H9 (cell line): ENCODE results near the gene CALM1. TPM values are rescaled to one million over a fixed set of nuclear protein-coding genes. Genes with fewer than 3 reads are reported as not detected.

Experiments used
- DNase-seq: peaks from one replicate; pipeline ENCODE4 v3.0.0-alpha.2; 2017
- H2AFZ ChIP-seq: one replicate; pipeline ENCODE4 v1.6.1; 2013; ENCODE audit warnings: mild to moderate bottlenecking, low read length, control low read depth, moderate library complexity
- H2AK5ac ChIP-seq: 2 replicates; pipeline ENCODE4 v1.6.1; 2013; ENCODE audit warnings: low read length, control low read depth, mixed read lengths; ENCODE audit not compliant: insufficient read length
- H2BK120ac ChIP-seq: one replicate; pipeline ENCODE4 v1.6.1; 2013; ENCODE audit warnings: low read depth, mild to moderate bottlenecking, low read length, control low read depth, inconsistent platforms; ENCODE audit not compliant: poor library complexity, severe bottlenecking
- H2BK12ac ChIP-seq: 2 replicates; pipeline ENCODE4 v1.6.1; 2013; ENCODE audit warnings: low read length, control low read depth, mixed read lengths, low read depth; ENCODE audit not compliant: insufficient read length
- H2BK15ac ChIP-seq: 2 replicates; pipeline ENCODE4 v1.6.1; 2013; ENCODE audit warnings: low read depth, low read length, control low read depth
- H2BK20ac ChIP-seq: one replicate; pipeline ENCODE4 v1.6.1; 2013; ENCODE audit warnings: low read depth, mild to moderate bottlenecking, low read length, control low read depth, inconsistent platforms; ENCODE audit not compliant: poor library complexity, severe bottlenecking
- H2BK5ac ChIP-seq: 2 replicates; pipeline ENCODE4 v1.6.1; 2013; ENCODE audit warnings: low read length, control low read depth, mixed read lengths; ENCODE audit not compliant: insufficient read length
- H3K14ac ChIP-seq: 2 replicates; pipeline ENCODE4 v1.6.1; 2013; ENCODE audit warnings: low read length, control low read depth; ENCODE audit not compliant: insufficient read depth
- H3K18ac ChIP-seq: 2 replicates; pipeline ENCODE4 v1.6.1; 2013; ENCODE audit warnings: low read depth, mild to moderate bottlenecking, mixed read lengths, low read length, control low read depth; ENCODE audit not compliant: insufficient read length
- H3K23ac ChIP-seq: 2 replicates; pipeline ENCODE4 v1.6.1; 2013; ENCODE audit warnings: low read length, control low read depth, mixed read lengths, low read depth; ENCODE audit not compliant: insufficient read length
- H3K23me2 ChIP-seq: 2 replicates; pipeline ENCODE4 v1.6.1; 2013; ENCODE audit warnings: low read depth, mild to moderate bottlenecking, mixed read lengths, low read length, control low read depth; ENCODE audit not compliant: insufficient read length, poor library complexity, severe bottlenecking
- H3K27ac ChIP-seq: 2 replicates; pipeline ENCODE4 v1.5.1; 2013; ENCODE audit warnings: low read length, control low read depth, mixed read lengths, low read depth; ENCODE audit not compliant: insufficient read length
- H3K27me3 ChIP-seq: 2 replicates; pipeline ENCODE4 v1.6.1; 2013; ENCODE audit warnings: low read length, control low read depth, inconsistent platforms; ENCODE audit not compliant: insufficient read depth
- H3K4ac ChIP-seq: 2 replicates; pipeline ENCODE4 v1.6.1; 2013; ENCODE audit warnings: low read depth, mild to moderate bottlenecking, control low read depth, inconsistent platforms, low read length, moderate library complexity
- H3K4me1 ChIP-seq: 2 replicates; pipeline ENCODE4 v1.6.1; 2013; ENCODE audit warnings: low read length, control low read depth, inconsistent platforms; ENCODE audit not compliant: insufficient read depth
- H3K4me2 ChIP-seq: 2 replicates; pipeline ENCODE4 v1.6.1; 2013; ENCODE audit warnings: low read length, control low read depth, mixed read lengths; ENCODE audit not compliant: insufficient read length, insufficient read depth
- H3K56ac ChIP-seq: 2 replicates; pipeline ENCODE4 v1.6.1; 2013; ENCODE audit warnings: low read depth, mild to moderate bottlenecking, mixed read lengths, low read length, control low read depth; ENCODE audit not compliant: insufficient read length
- H3K79me1 ChIP-seq: 2 replicates; pipeline ENCODE4 v1.6.1; 2013; ENCODE audit warnings: low read depth, mild to moderate bottlenecking, moderate library complexity, low read length, control low read depth, inconsistent platforms; ENCODE audit not compliant: insufficient read depth, poor library complexity, severe bottlenecking
- H3K79me2 ChIP-seq: 2 replicates; pipeline ENCODE4 v1.6.1; 2013; ENCODE audit warnings: low read length, control low read depth, inconsistent platforms; ENCODE audit not compliant: insufficient read depth
- H3K9ac ChIP-seq: 2 replicates; pipeline ENCODE4 v1.6.1; 2013; ENCODE audit warnings: low read length, control low read depth, mixed read lengths; ENCODE audit not compliant: insufficient read length; ENCODE audit errors: extremely low read depth
- H3K9me3 ChIP-seq: one replicate; pipeline ENCODE4 v1.6.1; 2013; ENCODE audit warnings: low read depth, low read length, inconsistent platforms; ENCODE audit not compliant: control insufficient read depth
- H3T11ph ChIP-seq: one replicate; pipeline ENCODE4 v1.6.1; 2013; ENCODE audit warnings: mild to moderate bottlenecking, low read length, control low read depth, inconsistent platforms
- H4K20me1 ChIP-seq: one replicate; pipeline ENCODE4 v1.6.1; 2013; ENCODE audit not compliant: control insufficient read depth, insufficient read length, insufficient read depth
- H4K5ac ChIP-seq: 2 replicates; pipeline ENCODE4 v1.6.1; 2013; ENCODE audit warnings: low read depth, mild to moderate bottlenecking, mixed read lengths, low read length, control low read depth; ENCODE audit not compliant: insufficient read length
- H4K8ac ChIP-seq: replicated peaks from 2 replicates; pipeline ENCODE4 v1.6.1; 2013; ENCODE audit warnings: low read length, control low read depth, mixed read lengths, low read depth; ENCODE audit not compliant: insufficient read length
- H4K91ac ChIP-seq: 2 replicates; pipeline ENCODE4 v1.6.1; 2013; ENCODE audit warnings: low read depth, mild to moderate bottlenecking, moderate library complexity, mixed read lengths, low read length, control low read depth; ENCODE audit not compliant: insufficient read length
- H3K27ac Mint-ChIP-seq, 3 experiments: 2 replicates in 2 of 3; 3 replicates in 1 of 3; pipeline ENCODE4 v1.8.0; 2020 to 2021; ENCODE audit warnings: mixed read lengths in 3 of 3, mild to moderate bottlenecking in 1 of 3, moderate library complexity in 1 of 3
- H3K27me3 Mint-ChIP-seq: 2 replicates; pipeline ENCODE4 v1.8.0; 2021; ENCODE audit warnings: low read depth, mild to moderate bottlenecking, moderate library complexity, mixed read lengths
- H3K36me3 Mint-ChIP-seq, 3 experiments: 2 replicates in 2 of 3; 3 replicates in 1 of 3; pipeline ENCODE4 v1.8.0; 2020 to 2021; ENCODE audit warnings: low read depth in 3 of 3, mixed read lengths in 3 of 3; ENCODE audit not compliant: insufficient read depth in 1 of 3
- H3K4me1 Mint-ChIP-seq, 2 experiments: 2 replicates each; pipeline ENCODE4 v1.8.0; 2020; ENCODE audit warnings: mixed read lengths in 2 of 2
- H3K4me3 Mint-ChIP-seq, 2 experiments: 2 replicates in 1 of 2; 3 replicates in 1 of 2; pipeline ENCODE4 v1.8.0; 2020 to 2021; ENCODE audit warnings: mild to moderate bottlenecking in 2 of 2, mixed read lengths in 2 of 2, moderate library complexity in 1 of 2
- H3K9me3 Mint-ChIP-seq, 2 experiments: 2 replicates in 1 of 2; 3 replicates in 1 of 2; pipeline ENCODE4 v1.8.0; 2020; ENCODE audit warnings: mild to moderate bottlenecking in 2 of 2, mixed read lengths in 2 of 2, moderate library complexity in 1 of 2
- WGBS: extraction: QIAGEN DNeasy Blood & Tissue Kit; methylation state at CpG from one replicate; pipeline ENCODE4 v1.1.7; 2013; ENCODE audit warnings: missing lambda C conversion rate, low lambda C conversion rate, mixed read lengths; ENCODE audit not compliant: insufficient read length; ENCODE audit errors: extremely low coverage; 5-methylcytosine and 5-hydroxymethylcytosine counted together
- total RNA-seq: library from RNA; stranded (reverse); gene quantifications from 2 replicates; pipeline ENCODE4 v1.2.1, GENCODE V29; 2021
- TF ChIP-seq, protein P1 (sequence below): fragments of 200-600 bp; sonication (generic); conservative IDR thresholded peaks from 3 replicates; pipeline ENCODE4 v1.8.0; 2021; ENCODE audit warnings: antibody characterized with exemption, mild to moderate bottlenecking

Gene CALM1
- total RNA-seq, 1 experiment from 2014 or later = 354 TPM

DNA sequence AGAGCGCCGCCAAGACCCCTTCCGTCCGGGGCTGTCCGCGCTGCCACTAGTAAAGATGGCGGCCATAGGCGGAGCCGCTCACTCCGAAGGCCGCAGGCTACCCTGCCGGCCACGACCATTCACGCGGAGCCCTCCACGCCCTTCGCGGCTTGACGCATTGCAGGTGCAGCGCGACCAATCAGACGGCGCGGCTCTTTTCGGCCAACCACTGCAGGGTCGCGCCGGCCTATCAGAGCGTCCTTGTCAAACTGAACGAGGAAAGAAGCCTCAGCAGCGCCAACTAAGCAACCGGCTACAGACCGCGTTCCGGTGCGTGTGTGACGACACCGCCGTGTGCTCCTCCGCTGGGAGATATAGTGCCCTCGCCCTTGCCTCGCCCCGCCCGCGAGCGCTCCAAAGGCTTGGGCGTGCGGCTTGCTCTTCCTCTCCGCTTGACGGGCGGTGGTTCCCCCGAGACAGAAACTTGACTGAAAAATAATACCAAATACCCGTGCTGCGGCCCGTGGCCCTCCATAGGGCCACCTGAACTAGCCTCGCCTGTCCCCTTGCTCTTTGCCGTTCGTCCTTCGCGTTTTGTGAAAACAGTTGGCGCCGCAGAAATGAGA is 13.6 kb upstream of the CALM1 start:
- Histone ChIP-seq H3T11ph (no peak overlapping the region), H3K27me3 (no peaks in the 10 kb centered on the region), H4K8ac (no peak overlapping the region), H4K91ac (no peak overlapping the region), H3K79me2 (no peaks in the 10 kb centered on the region), H3K23me2 (peaks cover 20% of the 10 kb centered on the region), H3K9me3 (no peaks in the 10 kb centered on the region), H4K20me1 (no peaks in the 10 kb centered on the region), H4K5ac (no peak overlapping the region), H2BK5ac (no peak overlapping the region), H2BK20ac (no peak overlapping the region), H2AFZ (no peak overlapping the region), H2AK5ac (no peak overlapping the region), H3K18ac (peak overlapping the region; percentile 82), H2BK15ac (no peak overlapping the region), H3K27ac (peak overlapping the region; percentile 86), H3K14ac (peak overlapping the region; percentile 95; the same call in 1 of the 2 replicates), H3K4me2 (peak overlapping the region; percentile 90), H3K9ac (peak overlapping the region; percentile 70), H3K79me1 (no peaks in the 10 kb centered on the region), H3K23ac (no peak overlapping the region), H3K4ac (no peak overlapping the region; the same call in 1 of the 2 replicates), H2BK12ac (no peak overlapping the region), H3K4me1 (peaks cover 4% of the 10 kb centered on the region; the same call in 1 of the 2 replicates), H2BK120ac (no peak overlapping the region), H3K56ac (no peak overlapping the region)
- TF ChIP-seq, protein P1, sequence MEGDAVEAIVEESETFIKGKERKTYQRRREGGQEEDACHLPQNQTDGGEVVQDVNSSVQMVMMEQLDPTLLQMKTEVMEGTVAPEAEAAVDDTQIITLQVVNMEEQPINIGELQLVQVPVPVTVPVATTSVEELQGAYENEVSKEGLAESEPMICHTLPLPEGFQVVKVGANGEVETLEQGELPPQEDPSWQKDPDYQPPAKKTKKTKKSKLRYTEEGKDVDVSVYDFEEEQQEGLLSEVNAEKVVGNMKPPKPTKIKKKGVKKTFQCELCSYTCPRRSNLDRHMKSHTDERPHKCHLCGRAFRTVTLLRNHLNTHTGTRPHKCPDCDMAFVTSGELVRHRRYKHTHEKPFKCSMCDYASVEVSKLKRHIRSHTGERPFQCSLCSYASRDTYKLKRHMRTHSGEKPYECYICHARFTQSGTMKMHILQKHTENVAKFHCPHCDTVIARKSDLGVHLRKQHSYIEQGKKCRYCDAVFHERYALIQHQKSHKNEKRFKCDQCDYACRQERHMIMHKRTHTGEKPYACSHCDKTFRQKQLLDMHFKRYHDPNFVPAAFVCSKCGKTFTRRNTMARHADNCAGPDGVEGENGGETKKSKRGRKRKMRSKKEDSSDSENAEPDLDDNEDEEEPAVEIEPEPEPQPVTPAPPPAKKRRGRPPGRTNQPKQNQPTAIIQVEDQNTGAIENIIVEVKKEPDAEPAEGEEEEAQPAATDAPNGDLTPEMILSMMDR = 0 out of 3 replicates have a peak, but pooled peaks have one; percentile 17
- Mint-ChIP-seq H3K27me3 (peaks cover 15% of the 10 kb centered on the region), H3K9me3 (no peaks in the 10 kb centered on the region), H3K4me3 (no peak overlapping the region), H3K4me1 (peaks cover 13% of the 10 kb centered on the region in 2 experiments), H3K36me3 (no peaks in the 10 kb centered on the region), H3K27ac (no peak overlapping the region)
- no CpG with 5 or more reads among the region's 62 CpGs for whole genome bisulfite sequencing
- peak; percentile 99 for DNase-seq
